SH-SY5Y (cell line): ENCODE measurements around the gene GRPEL2.

Experiments used
- GATA2 ChIP-seq: IDR thresholded peaks from 2 replicates; pipeline ENCODE4 v1.6.1; 2011; ENCODE audit warnings: mild to moderate bottlenecking, low read depth, low read length
- GATA3 ChIP-seq: IDR thresholded peaks from 2 replicates; pipeline ENCODE4 v1.6.1; 2011; ENCODE audit warnings: low read depth, mild to moderate bottlenecking, low read length, moderate library complexity

GRPEL2 gene

GRCh38 chr5:149310947-149311658 is 34.2 kb upstream of the GRPEL2 start:
- no peak for TF ChIP-seq GATA2
- TF ChIP-seq GATA3 = no peak

GRCh38 chr5:149313151-149313841 is 32.0 kb upstream of the GRPEL2 start:
- TF ChIP-seq GATA2 = no peak
- TF ChIP-seq GATA3 = no peak

- no peak for TF ChIP-seq GATA3
- no peak for TF ChIP-seq GATA2
Measured at GRCh38 chr5:149314571-149315111, 30.7 kb upstream of the GRPEL2 start.

- TF ChIP-seq GATA3 (no peak), GATA2 (no peak)
Measured at GRCh38 chr5:149315753-149316152, 29.5 kb upstream of the GRPEL2 start.

- no peak for TF ChIP-seq GATA3
- TF ChIP-seq GATA2 = no peak
Measured at GRCh38 chr5:149317281-149318048, 27.8 kb upstream of the GRPEL2 start.

GRCh38 chr5:149319174-149319573 is 26.1 kb upstream of the GRPEL2 start:
- TF ChIP-seq GATA3 (no peak), GATA2 (no peak)

- TF ChIP-seq GATA2 (no peak), GATA3 (no peak)
Measured at GRCh38 chr5:149320791-149321330, 24.4 kb upstream of the GRPEL2 start.

- no peak for TF ChIP-seq GATA2
Measured at GRCh38 chr5:149322518-149322917, 22.8 kb upstream of the GRPEL2 start.

- no peak for TF ChIP-seq GATA3
- TF ChIP-seq GATA2 = no peak
Measured at GRCh38 chr5:149323210-149323609, 22.1 kb upstream of the GRPEL2 start.

GRCh38 chr5:149323621-149324205 is 21.6 kb upstream of the GRPEL2 start:
- TF ChIP-seq GATA2 (no peak), GATA3 (no peak)

GRCh38 chr5:149324641-149325040 is 20.7 kb upstream of the GRPEL2 start:
- TF ChIP-seq GATA3 = no peak
- TF ChIP-seq GATA2 = no peak

- TF ChIP-seq GATA3 (no peak), GATA2 (no peak)
Measured at GRCh38 chr5:149325166-149325735, 20.0 kb upstream of the GRPEL2 start.

GRCh38 chr5:149325894-149326293 is 19.4 kb upstream of the GRPEL2 start:
- no peak for TF ChIP-seq GATA2
- no peak for TF ChIP-seq GATA3

GRCh38 chr5:149326611-149327010 is 18.7 kb upstream of the GRPEL2 start:
- no peak for TF ChIP-seq GATA3
- no peak for TF ChIP-seq GATA2

GRCh38 chr5:149328177-149328576 is 17.1 kb upstream of the GRPEL2 start:
- TF ChIP-seq GATA3 (no peak), GATA2 (no peak)
